ENCODE measurements around the gene GPSM1. TPM values are rescaled to one million over a fixed set of nuclear protein-coding genes. Genes with fewer than 3 reads are reported as not detected.

Gene GPSM1
- total and polyA plus RNA-seq, 2 experiments from 2014 or later, result 25.5 to 30.0 TPM

DNA sequence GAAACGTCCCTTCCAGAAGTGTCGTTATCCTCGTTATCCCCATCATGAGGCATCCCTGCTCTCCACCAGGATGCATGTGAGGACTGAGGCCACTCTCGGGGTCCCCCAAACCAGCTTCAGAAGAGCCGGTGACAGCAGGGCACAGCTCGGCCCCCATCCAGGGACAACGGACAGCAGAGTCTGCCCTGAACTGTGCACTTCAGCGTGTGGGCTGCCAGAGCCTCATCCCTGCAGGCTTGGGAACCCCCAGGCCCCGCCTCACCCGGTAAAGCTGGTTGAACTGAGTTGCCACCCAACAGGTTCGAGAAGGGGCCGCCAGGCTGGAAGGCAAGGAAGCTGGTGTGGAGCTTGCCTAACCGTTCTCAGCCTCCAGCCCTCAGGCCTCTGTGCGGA is 46.8 kb downstream of the GPSM1 start:
- no peaks in the 10 kb centered on the region for H3K9me2 ChIP-seq (replicated peaks; ENCODE audit: insufficient read depth)
- TF ChIP-seq, protein P1, sequence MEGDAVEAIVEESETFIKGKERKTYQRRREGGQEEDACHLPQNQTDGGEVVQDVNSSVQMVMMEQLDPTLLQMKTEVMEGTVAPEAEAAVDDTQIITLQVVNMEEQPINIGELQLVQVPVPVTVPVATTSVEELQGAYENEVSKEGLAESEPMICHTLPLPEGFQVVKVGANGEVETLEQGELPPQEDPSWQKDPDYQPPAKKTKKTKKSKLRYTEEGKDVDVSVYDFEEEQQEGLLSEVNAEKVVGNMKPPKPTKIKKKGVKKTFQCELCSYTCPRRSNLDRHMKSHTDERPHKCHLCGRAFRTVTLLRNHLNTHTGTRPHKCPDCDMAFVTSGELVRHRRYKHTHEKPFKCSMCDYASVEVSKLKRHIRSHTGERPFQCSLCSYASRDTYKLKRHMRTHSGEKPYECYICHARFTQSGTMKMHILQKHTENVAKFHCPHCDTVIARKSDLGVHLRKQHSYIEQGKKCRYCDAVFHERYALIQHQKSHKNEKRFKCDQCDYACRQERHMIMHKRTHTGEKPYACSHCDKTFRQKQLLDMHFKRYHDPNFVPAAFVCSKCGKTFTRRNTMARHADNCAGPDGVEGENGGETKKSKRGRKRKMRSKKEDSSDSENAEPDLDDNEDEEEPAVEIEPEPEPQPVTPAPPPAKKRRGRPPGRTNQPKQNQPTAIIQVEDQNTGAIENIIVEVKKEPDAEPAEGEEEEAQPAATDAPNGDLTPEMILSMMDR (IDR thresholded peaks at IDR 0.05; ENCODE audit: poor library complexity), result no peak
- TF ChIP-seq EZH2 (IDR thresholded peaks at IDR 0.05; ENCODE audit: borderline replicate concordance) (no peak), EZH2phosphoT487 (IDR thresholded peaks at IDR 0.05; ENCODE audit: low read depth, severe bottlenecking, unreplicated experiment) (no peak)
- no peak for DNase-seq (ENCODE audit: low spot score)
- no peaks in the 10 kb centered on the region for H4K20me1 ChIP-seq (ENCODE audit: insufficient read depth, poor library complexity, severe bottlenecking)
- no peak overlapping the region for H3K4me3 ChIP-seq
- no peak overlapping the region for H3K4me2 ChIP-seq
- H3K36me3 ChIP-seq (replicated peaks; ENCODE audit: insufficient read depth, low read depth), result no peaks in the 10 kb centered on the region
- no peaks in the 10 kb centered on the region for H3K27me3 ChIP-seq
- WGBS (ENCODE audit: low lambda C conversion rate, missing lambda C conversion rate), result 85% methylated on average over 14 of the region's 14 CpGs
- no peak overlapping the region for H3K27ac ChIP-seq
- H3K79me2 ChIP-seq, result no peaks in the 10 kb centered on the region
- H3K4me1 ChIP-seq (ENCODE audit: insufficient read depth), result peaks cover 16% of the 10 kb centered on the region
- no peak overlapping the region for H2AFZ ChIP-seq
- H3K9me3 ChIP-seq (ENCODE audit: low read depth), result no peaks in the 10 kb centered on the region

DNA sequence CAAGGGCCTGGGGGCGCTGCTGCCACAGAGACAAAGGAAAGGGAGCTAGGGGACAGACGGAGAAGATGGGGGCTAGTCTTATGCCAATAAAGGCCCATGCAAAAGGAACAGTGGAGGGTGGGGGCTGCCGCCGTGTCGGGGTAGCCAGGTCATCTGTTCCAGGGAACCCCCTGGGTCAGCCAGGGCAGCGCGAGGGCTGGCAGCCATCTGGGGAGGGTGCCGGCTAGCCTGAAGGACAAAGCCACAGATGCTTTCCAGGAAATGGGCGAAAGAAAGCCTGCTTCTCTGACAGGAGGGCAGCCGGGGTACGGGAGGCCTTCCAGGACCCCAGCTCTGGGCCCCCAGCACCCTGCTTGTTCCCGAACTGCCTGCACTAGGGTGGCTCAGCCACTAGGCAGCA is 47.8 kb downstream of the GPSM1 start:
- no peaks in the 10 kb centered on the region for H3K9me2 ChIP-seq (replicated peaks; ENCODE audit: insufficient read depth)
- H3K9me3 ChIP-seq (ENCODE audit: low read depth), result no peaks in the 10 kb centered on the region
- H3K4me1 ChIP-seq (ENCODE audit: insufficient read depth), result peaks cover 16% of the 10 kb centered on the region
- no peak overlapping the region for H2AFZ ChIP-seq
- WGBS (ENCODE audit: low lambda C conversion rate, missing lambda C conversion rate), result 98% methylated on average over 12 of the region's 12 CpGs
- no peaks in the 10 kb centered on the region for H3K79me2 ChIP-seq
- TF ChIP-seq EZH2 (IDR thresholded peaks at IDR 0.05; ENCODE audit: borderline replicate concordance) (no peak), EZH2phosphoT487 (IDR thresholded peaks at IDR 0.05; ENCODE audit: low read depth, severe bottlenecking, unreplicated experiment) (no peak)
- TF ChIP-seq, protein P1 (IDR thresholded peaks at IDR 0.05; ENCODE audit: poor library complexity), result no peak
- no peak overlapping the region for H3K4me3 ChIP-seq
- H3K27me3 ChIP-seq, result no peaks in the 10 kb centered on the region
- no peak overlapping the region for H3K27ac ChIP-seq
- H3K4me2 ChIP-seq, result no peak overlapping the region
- DNase-seq (ENCODE audit: low spot score), result no peak
- no peaks in the 10 kb centered on the region for H4K20me1 ChIP-seq (ENCODE audit: insufficient read depth, poor library complexity, severe bottlenecking)
- H3K36me3 ChIP-seq (replicated peaks; ENCODE audit: insufficient read depth, low read depth), result no peaks in the 10 kb centered on the region

DNA sequence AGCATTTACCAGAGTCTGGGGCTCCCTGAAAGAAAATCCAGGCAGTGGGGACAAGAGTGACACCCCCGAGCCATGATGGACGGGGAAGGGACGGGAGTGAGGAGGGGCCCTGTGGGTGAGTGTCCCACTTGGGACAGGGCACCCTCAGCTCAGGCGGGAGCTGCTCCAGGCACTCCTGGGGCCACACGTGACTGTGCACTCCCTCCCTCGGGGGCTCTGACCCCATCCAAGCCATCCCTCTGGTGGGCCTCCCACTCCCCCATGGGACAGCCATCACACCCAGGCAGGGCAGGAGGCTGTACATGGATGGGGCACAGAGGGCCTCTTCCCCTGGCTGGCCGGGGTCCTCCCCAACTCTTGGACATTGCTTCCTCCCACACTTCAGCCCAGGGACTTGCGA is 49.1 kb downstream of the GPSM1 start:
- peaks cover 16% of the 10 kb centered on the region for H3K4me1 ChIP-seq (ENCODE audit: insufficient read depth)

More for the DNA sequence above, 49.1 kb downstream of the GPSM1 start:
- no peaks in the 10 kb centered on the region for H3K79me2 ChIP-seq
- H3K27me3 ChIP-seq, result no peaks in the 10 kb centered on the region
- H3K9me2 ChIP-seq (replicated peaks; ENCODE audit: insufficient read depth), result no peaks in the 10 kb centered on the region
- no peak overlapping the region for H3K4me3 ChIP-seq
- H3K9me3 ChIP-seq (ENCODE audit: low read depth), result no peaks in the 10 kb centered on the region
- 100% methylated on average over 5 of the region's 8 CpGs for WGBS (ENCODE audit: low lambda C conversion rate, missing lambda C conversion rate)
- TF ChIP-seq EZH2 (IDR thresholded peaks at IDR 0.05; ENCODE audit: borderline replicate concordance) (no peak), EZH2phosphoT487 (IDR thresholded peaks at IDR 0.05; ENCODE audit: low read depth, severe bottlenecking, unreplicated experiment) (no peak)
- TF ChIP-seq, protein P1 (IDR thresholded peaks at IDR 0.05; ENCODE audit: poor library complexity), result no peak
- H3K4me2 ChIP-seq, result no peak overlapping the region
- H3K27ac ChIP-seq, result no peak overlapping the region
- no peaks in the 10 kb centered on the region for H4K20me1 ChIP-seq (ENCODE audit: insufficient read depth, poor library complexity, severe bottlenecking)
- no peak overlapping the region for H2AFZ ChIP-seq
- DNase-seq (ENCODE audit: low spot score), result no peak
- H3K36me3 ChIP-seq (replicated peaks; ENCODE audit: insufficient read depth, low read depth), result no peaks in the 10 kb centered on the region
